GM21390 (cell line): ENCODE measurements around the gene SAMD8.

Source experiments
- ATAC-seq: cut with Tn5 transposase; IDR thresholded peaks from one replicate; pipeline ENCODE4 v1.9.1; 2021; ENCODE audit not compliant: unreplicated experiment

Gene SAMD8

DNA sequence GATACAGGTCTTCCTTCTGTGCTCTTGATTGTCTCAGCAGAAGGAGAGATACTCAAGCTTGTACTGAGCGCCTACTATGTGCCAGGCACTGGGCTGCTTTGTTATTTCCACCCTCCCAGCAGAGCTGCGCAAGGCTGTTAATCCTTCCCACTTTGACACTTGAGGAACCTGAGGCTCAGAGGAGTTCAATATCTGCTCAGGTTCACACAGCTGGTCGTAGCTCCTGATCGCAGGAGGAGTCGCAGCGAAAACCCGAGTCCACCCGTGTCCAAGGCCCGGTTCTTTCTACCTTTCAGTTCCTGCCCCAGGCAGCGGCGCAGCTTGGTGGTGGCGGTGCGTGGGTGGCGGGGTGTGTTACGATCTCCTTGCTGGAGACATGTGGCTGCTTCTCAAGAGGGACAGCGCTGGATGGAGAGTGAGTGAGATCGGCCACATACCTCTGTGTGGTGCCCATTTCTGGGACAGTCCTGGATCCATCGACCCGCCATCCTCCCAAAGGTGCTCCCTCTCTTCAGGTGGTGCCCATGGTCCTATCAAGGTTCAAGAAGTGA lies 26.5 kb upstream of the SAMD8 start:
- no peak for ATAC-seq

- ATAC-seq, result no peak
Observed at GRCh38 chr10:75086278-75086934, 25.1 kb upstream of the SAMD8 start.

- no peak for ATAC-seq
Observed at GRCh38 chr10:75088640-75089039, 22.8 kb upstream of the SAMD8 start.

DNA sequence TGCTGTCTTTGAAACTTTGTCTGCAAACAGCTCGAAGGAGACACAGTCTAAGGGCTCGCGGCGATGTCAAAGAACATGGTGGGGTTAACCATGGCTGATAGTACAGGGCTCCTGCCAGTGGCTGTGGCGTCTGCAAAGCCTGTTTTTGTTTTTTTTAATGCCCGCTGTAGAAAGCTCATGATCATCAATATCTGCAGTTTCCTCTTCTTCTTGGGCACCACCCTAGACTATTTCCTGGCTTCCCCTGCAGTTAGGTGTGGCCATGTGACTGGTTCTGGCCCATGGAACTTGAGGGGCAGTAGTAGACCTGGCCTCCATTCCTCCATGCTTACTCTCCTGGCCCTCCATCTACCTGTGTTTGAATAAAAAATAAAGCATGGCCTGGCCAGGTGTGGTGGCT lies 21.8 kb upstream of the SAMD8 start:
- no peak for ATAC-seq

DNA sequence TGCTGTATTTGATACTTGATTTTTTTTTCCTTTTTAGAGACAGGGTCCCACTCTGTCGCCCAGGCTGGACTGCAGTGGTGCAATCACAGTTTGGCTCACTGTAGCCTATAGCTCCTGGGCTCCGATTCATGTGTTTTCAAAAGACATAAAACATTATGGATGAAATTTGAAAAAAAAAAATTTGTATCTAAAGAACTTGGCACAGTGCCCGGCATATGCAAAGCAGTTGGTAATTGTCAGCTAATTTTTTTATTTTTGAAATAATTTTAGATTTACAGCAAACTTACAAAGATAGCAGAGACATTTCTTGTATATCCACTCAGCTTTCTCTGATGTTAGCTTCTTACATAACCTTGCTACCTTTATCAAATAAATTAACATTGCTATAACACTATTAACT lies 20.3 kb upstream of the SAMD8 start:
- ATAC-seq, result no peak

DNA sequence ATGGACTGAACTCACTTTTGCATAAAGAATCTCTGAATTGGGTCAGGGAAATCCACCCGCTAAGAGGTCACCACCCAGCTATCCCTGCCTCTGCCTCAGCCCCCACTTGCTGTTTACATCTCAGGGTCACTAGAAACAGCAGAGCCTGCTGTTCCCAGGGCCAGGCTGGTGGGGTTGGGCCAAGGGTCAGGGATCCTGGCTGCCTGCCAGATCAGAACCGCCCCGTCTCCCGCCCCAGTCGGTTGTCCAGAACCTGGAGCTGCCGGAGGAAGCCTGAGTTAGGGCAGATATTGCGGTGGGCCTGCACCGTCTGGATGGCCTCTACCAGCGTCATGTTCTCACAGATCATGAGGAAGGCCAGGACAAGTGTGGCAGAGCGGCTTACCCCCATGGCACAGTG lies 17.0 kb upstream of the SAMD8 start:
- ATAC-seq, result no peak

GRCh38 chr10:75095631-75096030 lies 15.8 kb upstream of the SAMD8 start:
- no peak for ATAC-seq

DNA sequence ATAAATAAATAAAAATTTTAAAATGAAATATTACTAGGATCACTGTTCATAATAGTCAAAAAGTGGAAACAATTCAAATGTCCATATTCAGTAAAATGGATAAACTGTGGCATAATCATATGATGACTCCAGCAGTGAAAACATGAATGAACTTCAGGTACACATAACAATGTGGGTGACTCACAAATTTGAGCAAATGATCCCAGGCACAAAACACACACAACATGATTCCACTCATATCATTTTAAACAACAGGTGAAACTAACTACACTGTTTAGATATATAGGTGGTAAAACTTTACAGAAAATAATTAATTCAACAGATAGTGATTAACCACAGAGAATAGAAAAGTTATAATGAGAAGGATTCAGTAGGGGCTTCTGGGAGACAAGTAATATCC lies 14.7 kb upstream of the SAMD8 start:
- no peak for ATAC-seq

DNA sequence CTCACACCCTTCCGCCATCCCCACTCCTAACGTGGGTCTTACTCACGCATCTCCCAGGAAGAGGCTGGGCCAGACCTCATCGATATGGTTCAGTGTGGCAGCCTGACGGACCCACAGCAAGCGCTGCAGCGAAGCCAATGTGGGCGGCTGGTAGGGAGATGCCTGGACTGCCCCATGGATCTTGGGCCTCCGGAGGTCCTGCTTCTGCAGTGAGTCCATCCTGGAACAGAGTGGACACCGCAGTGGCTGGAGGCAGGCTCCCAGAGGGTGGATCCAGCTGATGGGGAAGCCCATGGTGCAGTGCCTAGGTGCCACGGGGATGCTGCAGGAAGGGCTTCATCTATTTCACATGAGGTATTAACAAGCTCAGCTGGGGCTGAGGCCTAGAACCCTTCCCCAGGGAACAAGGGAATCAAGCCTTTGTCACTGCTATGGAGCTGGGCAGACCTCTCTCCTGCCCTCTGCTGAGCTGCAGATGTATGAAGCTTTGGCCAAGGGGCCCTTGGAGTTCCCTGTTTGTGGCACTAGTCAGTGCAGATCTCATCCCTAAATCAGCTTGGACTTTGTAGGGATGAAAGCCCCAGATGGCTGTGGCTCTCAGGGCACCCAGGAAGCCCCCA lies 13.7 kb upstream of the SAMD8 start:
- no peak for ATAC-seq

GRCh38 chr10:75098902-75099673 lies 12.4 kb upstream of the SAMD8 start:
- no peak for ATAC-seq

DNA sequence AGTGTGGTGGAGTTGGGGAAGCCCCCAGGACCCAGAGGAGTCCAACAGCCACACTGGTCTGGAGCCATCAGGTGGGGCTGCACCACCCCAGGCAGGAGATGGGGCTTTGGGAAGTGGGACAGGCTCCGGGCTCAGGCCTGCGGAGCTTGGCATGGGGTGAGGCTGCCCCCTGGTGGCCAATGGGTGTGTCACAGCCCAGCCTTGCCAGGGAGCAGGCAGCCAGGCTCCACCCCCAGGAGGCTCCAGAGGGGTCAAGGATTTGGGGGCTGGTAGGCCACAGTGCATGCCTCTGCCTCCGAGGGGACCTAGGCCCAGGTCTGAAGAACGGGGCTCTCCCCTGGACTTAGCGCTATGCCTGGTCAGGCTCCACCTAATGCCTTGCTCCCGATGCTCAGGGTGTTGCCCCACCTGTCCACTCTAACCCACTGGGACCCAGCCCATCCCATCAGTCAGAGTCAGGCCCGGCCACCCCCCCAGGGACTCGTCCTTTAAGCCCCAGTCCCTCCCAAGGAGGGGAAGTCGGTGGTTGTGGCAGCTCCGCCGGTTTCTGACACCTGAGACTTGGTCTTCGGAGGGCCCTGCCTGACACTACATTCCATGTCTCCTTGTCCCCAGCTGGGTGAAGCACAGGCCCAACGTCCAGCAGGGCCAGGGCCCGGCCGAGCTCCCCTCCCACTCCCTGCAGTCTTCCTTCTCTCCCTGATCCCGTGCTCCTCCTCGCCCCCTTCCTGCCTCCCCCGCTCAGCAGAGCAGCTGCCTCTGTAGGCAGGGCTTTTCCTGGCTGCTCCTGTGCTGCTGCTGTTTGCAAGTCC lies 11.3 kb upstream of the SAMD8 start:
- no peak for ATAC-seq

DNA sequence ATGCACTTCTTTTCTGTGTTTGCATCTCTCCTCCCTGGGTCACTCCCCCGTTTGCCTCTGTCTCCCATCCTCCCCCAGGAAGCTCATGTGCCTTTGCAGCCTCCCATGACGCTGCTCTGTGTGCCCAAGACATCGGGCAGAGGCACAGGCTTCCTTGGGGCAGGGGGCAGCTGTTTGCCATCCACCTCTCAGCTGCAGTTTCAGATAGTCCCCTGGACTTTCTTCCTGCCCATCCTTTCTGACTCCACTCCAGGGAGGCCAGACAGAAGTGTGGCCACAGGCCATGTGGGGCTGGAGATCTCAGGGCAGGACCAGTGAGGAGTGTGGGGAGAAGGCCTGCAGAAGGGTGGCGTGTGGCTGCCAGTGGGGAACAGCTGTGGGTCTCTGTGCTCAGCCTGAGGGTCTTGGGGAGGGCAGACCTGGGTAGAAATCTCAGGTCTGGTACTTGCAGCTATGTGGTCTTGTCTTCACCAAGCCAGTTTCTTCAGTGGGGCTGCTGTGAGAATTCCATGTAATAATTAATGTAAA lies 10.6 kb upstream of the SAMD8 start:
- no peak for ATAC-seq

GRCh38 chr10:75101416-75102251 lies 9.8 kb upstream of the SAMD8 start:
- no peak for ATAC-seq

- ATAC-seq, result no peak
Observed at GRCh38 chr10:75102830-75103673, 8.4 kb upstream of the SAMD8 start.

DNA sequence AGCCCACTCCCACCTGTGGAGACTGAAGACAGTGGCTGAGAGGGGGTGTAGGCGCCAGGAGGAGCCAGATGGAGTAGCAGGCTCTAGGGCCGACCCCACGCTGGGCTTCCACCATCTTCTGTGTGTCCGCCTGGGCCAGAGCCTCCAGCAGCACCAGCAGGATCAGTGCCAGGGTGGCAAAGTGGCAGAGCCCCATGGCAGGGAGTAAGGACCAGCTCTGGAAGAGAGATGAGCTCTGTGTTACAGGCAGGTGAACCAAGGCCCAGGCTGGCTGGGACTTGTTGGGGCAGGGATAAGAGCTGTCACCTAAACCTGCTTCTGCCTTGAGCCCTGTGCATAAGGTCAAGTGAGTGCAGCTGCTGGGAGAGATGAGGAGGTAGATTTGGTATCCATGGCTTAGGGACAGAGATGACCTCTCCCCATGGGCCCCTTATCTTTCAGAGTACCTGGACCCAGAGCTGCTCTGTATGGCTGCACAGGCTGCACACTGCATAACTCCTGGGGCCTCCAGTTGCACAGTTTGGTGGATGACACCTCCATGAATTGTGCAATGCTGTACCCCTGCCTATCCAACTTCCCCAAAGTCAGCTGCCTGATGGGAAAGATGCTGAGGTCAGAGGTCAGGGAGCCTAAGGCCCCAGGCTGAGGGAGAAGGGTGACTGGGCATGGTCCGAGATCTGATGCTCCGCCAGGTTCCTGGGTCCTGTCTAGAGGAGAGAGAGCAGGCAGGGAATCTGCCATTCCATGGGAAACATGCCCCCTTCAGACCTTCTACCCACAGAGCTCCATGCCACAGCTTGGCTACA lies 7.4 kb upstream of the SAMD8 start:
- no peak for ATAC-seq

- no peak for ATAC-seq
Observed at GRCh38 chr10:75104842-75105241, 6.6 kb upstream of the SAMD8 start.

GRCh38 chr10:75105576-75106197 lies 5.8 kb upstream of the SAMD8 start:
- no peak for ATAC-seq

GRCh38 chr10:75106242-75106641 lies 5.2 kb upstream of the SAMD8 start:
- ATAC-seq, result no peak
